Lower lobe of right lung (tissue), 2 donors: ENCODE measurements around the gene ASTE1. TPM values are rescaled to one million over a fixed set of nuclear protein-coding genes. Genes with fewer than 3 reads are reported as not detected.

Source experiments
- ATAC-seq, 2 donors: fragments of 200-7000 bp; cut with Tn5 transposase; one replicate each; pipeline ENCODE4 v1.9.1; 2020 to 2022; ENCODE audit warnings: mild to moderate bottlenecking in 2 of 2, moderate library complexity in 2 of 2
- DNase-seq: peaks from one replicate; pipeline ENCODE4 v3.0.0-alpha.2; 2020
- H3K27ac ChIP-seq: fragments of 200-600 bp; one replicate; pipeline ENCODE4 v1.8.0; 2022
- H3K27me3 ChIP-seq: fragments of 200-600 bp; one replicate; pipeline ENCODE4 v1.8.0; 2022; ENCODE audit warnings: low read depth
- H3K36me3 ChIP-seq: fragments of 200-600 bp; one replicate; pipeline ENCODE4 v1.8.0; 2022; ENCODE audit warnings: mild to moderate bottlenecking
- H3K4me1 ChIP-seq: fragments of 200-600 bp; one replicate; pipeline ENCODE4 v1.8.0; 2022
- H3K4me3 ChIP-seq: fragments of 200-600 bp; one replicate; pipeline ENCODE4 v1.8.0; 2022; ENCODE audit warnings: mild to moderate bottlenecking
- H3K9me3 ChIP-seq: fragments of 200-600 bp; one replicate; pipeline ENCODE4 v1.8.0; 2022
- intact Hi-C: fragments of 100-400 bp; cut with DNase I; formaldehyde crosslinking; loops from one replicate; pipeline ENCODE4 v1.11.0; 2022
- total RNA-seq: library from RNA; stranded (reverse); fragmentation: NEBNext Ultra II Directional; extraction: Animal tissue kit (Norgen Biotek cat#: 25700); gene quantifications from one replicate; pipeline ENCODE4 v1.2.1, GENCODE V29; 2021
- TF ChIP-seq, protein P1 (sequence below): fragments of 200-600 bp; IDR thresholded peaks from one replicate; pipeline ENCODE4 v1.8.0; 2022; ENCODE audit warnings: antibody characterized with exemption, mild to moderate bottlenecking
- donor health status: DM: no; HTN: yes; CAD: no; lungs with severe emphysema.

Gene ASTE1
- total RNA-seq, 1 donor from 2014 or later: 8.1 TPM

DNA sequence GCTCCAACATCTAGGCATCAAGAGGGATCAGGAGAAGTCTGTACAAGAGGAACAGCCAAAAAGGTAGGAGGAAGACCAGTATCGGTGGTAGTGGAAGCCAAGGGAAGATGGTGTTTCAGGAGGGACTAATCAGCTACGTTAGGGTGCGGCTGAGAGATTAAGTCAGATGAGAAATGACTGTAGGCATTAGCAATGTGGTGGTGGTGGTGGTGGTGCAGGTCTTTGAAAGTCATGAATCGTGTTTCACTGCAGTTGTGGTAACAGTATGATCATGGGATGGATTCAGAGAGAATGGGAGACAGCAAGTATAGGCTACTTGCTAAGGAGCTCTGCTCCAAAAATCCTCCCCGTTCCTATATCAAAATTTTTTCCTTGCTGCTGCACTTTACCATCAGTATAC, 35.5 kb downstream of the ASTE1 start:
- no peaks in the 10 kb centered on the region for H3K4me1 ChIP-seq
- H3K27ac ChIP-seq: no peak overlapping the region
- peaks cover 33% of the 10 kb centered on the region for H3K36me3 ChIP-seq
- no peaks in the 10 kb centered on the region for H3K27me3 ChIP-seq
- intact Hi-C loops: no loop called here
- no peaks in the 10 kb centered on the region for H3K9me3 ChIP-seq
- ATAC-seq (no peak), DNase-seq (no peak)
- TF ChIP-seq, protein P1, sequence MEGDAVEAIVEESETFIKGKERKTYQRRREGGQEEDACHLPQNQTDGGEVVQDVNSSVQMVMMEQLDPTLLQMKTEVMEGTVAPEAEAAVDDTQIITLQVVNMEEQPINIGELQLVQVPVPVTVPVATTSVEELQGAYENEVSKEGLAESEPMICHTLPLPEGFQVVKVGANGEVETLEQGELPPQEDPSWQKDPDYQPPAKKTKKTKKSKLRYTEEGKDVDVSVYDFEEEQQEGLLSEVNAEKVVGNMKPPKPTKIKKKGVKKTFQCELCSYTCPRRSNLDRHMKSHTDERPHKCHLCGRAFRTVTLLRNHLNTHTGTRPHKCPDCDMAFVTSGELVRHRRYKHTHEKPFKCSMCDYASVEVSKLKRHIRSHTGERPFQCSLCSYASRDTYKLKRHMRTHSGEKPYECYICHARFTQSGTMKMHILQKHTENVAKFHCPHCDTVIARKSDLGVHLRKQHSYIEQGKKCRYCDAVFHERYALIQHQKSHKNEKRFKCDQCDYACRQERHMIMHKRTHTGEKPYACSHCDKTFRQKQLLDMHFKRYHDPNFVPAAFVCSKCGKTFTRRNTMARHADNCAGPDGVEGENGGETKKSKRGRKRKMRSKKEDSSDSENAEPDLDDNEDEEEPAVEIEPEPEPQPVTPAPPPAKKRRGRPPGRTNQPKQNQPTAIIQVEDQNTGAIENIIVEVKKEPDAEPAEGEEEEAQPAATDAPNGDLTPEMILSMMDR: no peak
- H3K4me3 ChIP-seq: no peak overlapping the region

DNA sequence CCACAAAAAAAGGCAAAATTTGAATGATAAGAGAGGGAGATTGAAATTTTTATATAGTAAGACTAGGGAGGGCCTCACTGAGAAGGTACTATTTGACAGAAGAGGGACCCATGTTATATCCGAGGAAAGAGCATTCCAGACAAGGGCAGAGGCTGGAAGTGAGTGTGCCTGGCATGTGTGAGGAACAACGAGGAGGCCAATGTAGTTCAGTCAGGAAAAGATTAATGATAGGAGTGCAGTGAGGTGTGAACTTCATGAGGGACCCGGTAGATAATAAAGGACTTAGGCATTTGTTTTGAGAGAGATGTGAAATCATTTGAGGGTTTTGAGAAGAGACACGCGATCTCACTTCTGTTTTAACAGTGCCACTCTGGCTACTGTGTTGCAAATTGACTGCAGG, 36.3 kb downstream of the ASTE1 start:
- TF ChIP-seq, protein P1: no peak
- intact Hi-C loops: no loop called here
- ATAC-seq (no peak), DNase-seq (no peak)
- Histone ChIP-seq H3K27me3 (no peaks in the 10 kb centered on the region), H3K36me3 (peaks cover 24% of the 10 kb centered on the region), H3K4me3 (no peak overlapping the region), H3K4me1 (no peaks in the 10 kb centered on the region), H3K9me3 (no peaks in the 10 kb centered on the region), H3K27ac (no peak overlapping the region)

- Histone ChIP-seq H3K9me3 (no peaks in the 10 kb centered on the region), H3K27me3 (no peaks in the 10 kb centered on the region)
These were observed 45.2 kb downstream of the ASTE1 start for GRCh38 chr3:130981469-130981868.

GRCh38 chr3:130979117-130979516, 47.5 kb downstream of the ASTE1 start:
- ATAC-seq: no peak
- intact Hi-C loops: no loop called here

More at GRCh38 chr3:130981469-130981868, 45.2 kb downstream of the ASTE1 start:
- intact Hi-C loops: no loop called here
- ATAC-seq (no peak), DNase-seq (no peak)
- TF ChIP-seq, protein P1: no peak
- no peak overlapping the region for H3K27ac ChIP-seq
- H3K36me3 ChIP-seq: peaks cover 36% of the 10 kb centered on the region
- no peak overlapping the region for H3K4me3 ChIP-seq
- H3K4me1 ChIP-seq: no peaks in the 10 kb centered on the region

DNA sequence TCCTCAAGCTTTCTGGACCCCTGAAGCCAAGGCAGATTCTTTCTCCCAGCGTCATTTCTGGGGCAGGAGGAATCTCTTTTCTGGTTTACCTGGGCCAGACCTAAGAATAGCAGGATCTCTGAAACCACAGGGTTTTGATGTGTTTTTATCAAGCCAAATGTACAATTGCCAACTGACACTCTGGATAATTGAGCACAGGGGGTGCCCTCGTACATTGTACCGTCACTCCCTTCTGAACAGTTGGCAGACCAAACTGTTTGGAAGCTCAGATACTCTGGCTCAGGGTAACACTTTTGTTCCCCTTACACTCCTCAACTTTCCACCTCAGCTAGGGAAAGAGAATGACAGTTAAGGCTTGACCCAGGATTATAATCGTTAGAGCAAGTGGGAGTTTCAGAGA, 49.9 kb downstream of the ASTE1 start:
- no peak overlapping the region for H3K27ac ChIP-seq
- peaks cover 66% of the 10 kb centered on the region for H3K36me3 ChIP-seq
- H3K4me1 ChIP-seq: no peaks in the 10 kb centered on the region
- no peaks in the 10 kb centered on the region for H3K9me3 ChIP-seq
- H3K4me3 ChIP-seq: no peak overlapping the region
- TF ChIP-seq, protein P1: no peak
- no peaks in the 10 kb centered on the region for H3K27me3 ChIP-seq
- DNase-seq: no peak
- no peak for ATAC-seq
- intact Hi-C loops: no loop called here

More at GRCh38 chr3:130979117-130979516, 47.5 kb downstream of the ASTE1 start:
- Histone ChIP-seq H3K4me1 (no peaks in the 10 kb centered on the region), H3K36me3 (peaks cover 58% of the 10 kb centered on the region), H3K27me3 (no peaks in the 10 kb centered on the region), H3K27ac (no peak overlapping the region), H3K9me3 (no peaks in the 10 kb centered on the region), H3K4me3 (no peak overlapping the region)
- TF ChIP-seq, protein P1: no peak
- DNase-seq: no peak

- H3K4me3 ChIP-seq: no peak overlapping the region
- DNase-seq (no peak), ATAC-seq (no peak)
- H3K9me3 ChIP-seq: no peaks in the 10 kb centered on the region
- H3K4me1 ChIP-seq: no peaks in the 10 kb centered on the region
- intact Hi-C loops: no loop called here
- H3K36me3 ChIP-seq: peaks cover 68% of the 10 kb centered on the region
- TF ChIP-seq, protein P1: no peak
- no peaks in the 10 kb centered on the region for H3K27me3 ChIP-seq
- no peak overlapping the region for H3K27ac ChIP-seq
These were observed 51.4 kb downstream of the ASTE1 start for GRCh38 chr3:130975251-130975650.
